HG03432 (cell line): ENCODE results near the gene DGKH.
"Not testable (repeated sequence)": the region's sequence is repeated elsewhere in the genome, so short reads cannot be mapped to it uniquely, and the experiment has no call there.

Experiments
- ATAC-seq: cut with Tn5 transposase; IDR thresholded peaks from one replicate; pipeline ENCODE4 v1.9.1; 2021; ENCODE audit warnings: mild to moderate bottlenecking, moderate library complexity; ENCODE audit not compliant: unreplicated experiment

The DGKH gene

GRCh38 chr13:42153199-42154113 lies 105.0 kb downstream of the DGKH start:
- ATAC-seq, result no peak

- no peak for ATAC-seq
These were observed 106.8 kb downstream of the DGKH start for GRCh38 chr13:42155251-42155650.

GRCh38 chr13:42163338-42163737 lies 114.9 kb downstream of the DGKH start:
- not testable (repeated sequence) for ATAC-seq

GRCh38 chr13:42163910-42164309 lies 115.5 kb downstream of the DGKH start:
- not testable (repeated sequence) for ATAC-seq

- no peak for ATAC-seq
These were observed 116.2 kb downstream of the DGKH start for GRCh38 chr13:42164557-42165125.

- ATAC-seq, result no peak
These were observed 120.0 kb downstream of the DGKH start for GRCh38 chr13:42168496-42168895.

- no peak for ATAC-seq
These were observed 121.6 kb downstream of the DGKH start for GRCh38 chr13:42170029-42170428.

GRCh38 chr13:42173789-42174343 lies 125.4 kb downstream of the DGKH start:
- no peak for ATAC-seq

GRCh38 chr13:42174344-42175162 lies 126.1 kb downstream of the DGKH start:
- no peak for ATAC-seq

GRCh38 chr13:42176294-42176693 lies 127.8 kb downstream of the DGKH start:
- no peak for ATAC-seq

GRCh38 chr13:42177189-42177588 lies 128.7 kb downstream of the DGKH start:
- ATAC-seq, result no peak

GRCh38 chr13:42181381-42181953 lies 133.0 kb downstream of the DGKH start:
- no peak for ATAC-seq

- no peak for ATAC-seq
These were observed 140.6 kb downstream of the DGKH start for GRCh38 chr13:42189061-42189460.

GRCh38 chr13:42190529-42190928 lies 142.1 kb downstream of the DGKH start:
- ATAC-seq, result no peak

GRCh38 chr13:42211704-42212464 lies 163.4 kb downstream of the DGKH start:
- no peak for ATAC-seq

- ATAC-seq, result no peak
These were observed 166.0 kb downstream of the DGKH start for GRCh38 chr13:42214446-42214845.

GRCh38 chr13:42215578-42216421 lies 167.4 kb downstream of the DGKH start:
- no peak for ATAC-seq

GRCh38 chr13:42216422-42216735 lies 167.9 kb downstream of the DGKH start:
- no peak for ATAC-seq

- no peak for ATAC-seq
These were observed 170.1 kb downstream of the DGKH start for GRCh38 chr13:42218576-42218975.
